GM23338 (cell line): Measurements from ENCODE around the gene RFFL. TPM values are rescaled to one million over a fixed set of nuclear protein-coding genes. Genes with fewer than 3 reads are reported as not detected.

Source experiments
- ATAC-seq: fragments of 200-7000 bp; cut with Tn5 transposase; 3 replicates; pipeline ENCODE4 v1.9.1; 2020
- DNase-seq: peaks from one replicate; pipeline ENCODE4 v3.0.0-alpha.2; 2015; ENCODE audit warnings: low spot score
- H2AFZ ChIP-seq: fragments of 200-600 bp; sonication (generic); 2 replicates; pipeline ENCODE4 v1.8.0; 2016; ENCODE audit warnings: antibody characterized with exemption, mild to moderate bottlenecking, moderate library complexity
- H3F3A ChIP-seq: fragments of 200-600 bp; sonication (generic); replicated peaks from 2 replicates; pipeline ENCODE4 v1.8.0; 2017; ENCODE audit warnings: antibody characterized with exemption, mixed run types, low read depth
- H3K27ac ChIP-seq: fragments of 200-600 bp; sonication (generic); 2 replicates; pipeline ENCODE4 v1.6.1; 2016; ENCODE audit warnings: low read depth
- H3K27me3 ChIP-seq: fragments of 200-600 bp; sonication (generic); 2 replicates; pipeline ENCODE4 v1.8.0; 2016; ENCODE audit warnings: mild to moderate bottlenecking, mixed run types, moderate library complexity; ENCODE audit not compliant: insufficient read depth
- H3K36me3 ChIP-seq: fragments of 200-600 bp; sonication (generic); 2 replicates; pipeline ENCODE4 v1.8.0; 2016; ENCODE audit warnings: mild to moderate bottlenecking; ENCODE audit not compliant: insufficient read depth
- H3K4me1 ChIP-seq: fragments of 200-600 bp; sonication (generic); 2 replicates; pipeline ENCODE4 v1.8.0; 2016; ENCODE audit warnings: mild to moderate bottlenecking, moderate library complexity; ENCODE audit not compliant: insufficient read depth
- H3K4me2 ChIP-seq: fragments of 200-600 bp; sonication (generic); 2 replicates; pipeline ENCODE4 v1.7.1; 2017; ENCODE audit warnings: mixed run types
- H3K4me3 ChIP-seq: fragments of 200-600 bp; sonication (generic); 2 replicates; pipeline ENCODE4 v1.6.1; 2016; ENCODE audit warnings: mixed run types
- H3K79me2 ChIP-seq: fragments of 200-600 bp; sonication (generic); replicated peaks from 2 replicates; pipeline ENCODE4 v1.8.0; 2017; ENCODE audit warnings: mild to moderate bottlenecking; ENCODE audit not compliant: insufficient read depth
- H3K9me2 ChIP-seq: fragments of 200-600 bp; sonication (generic); 2 replicates; pipeline ENCODE4 v1.8.0; 2017; ENCODE audit not compliant: insufficient read depth
- H4K20me1 ChIP-seq: fragments of 200-600 bp; sonication (generic); replicated peaks from 2 replicates; pipeline ENCODE4 v1.8.0; 2017; ENCODE audit warnings: mild to moderate bottlenecking; ENCODE audit not compliant: insufficient read depth
- H3K27ac Mint-ChIP-seq: 2 replicates; pipeline ENCODE4 v1.8.0; 2020; ENCODE audit warnings: inconsistent platforms, mild to moderate bottlenecking, moderate library complexity, mixed read lengths
- H3K27me3 Mint-ChIP-seq: 3 replicates; pipeline ENCODE4 v1.8.0; 2022; ENCODE audit warnings: low read depth, mild to moderate bottlenecking, moderate library complexity, mixed read lengths, inconsistent platforms; ENCODE audit not compliant: insufficient read depth, poor library complexity
- H3K36me3 Mint-ChIP-seq: 3 replicates; pipeline ENCODE4 v1.8.0; 2021; ENCODE audit warnings: low read depth, mild to moderate bottlenecking, inconsistent platforms, moderate library complexity, mixed read lengths
- H3K4me1 Mint-ChIP-seq: 3 replicates; pipeline ENCODE4 v1.8.0; 2020; ENCODE audit warnings: mild to moderate bottlenecking, inconsistent platforms, mixed read lengths
- H3K4me3 Mint-ChIP-seq: 3 replicates; pipeline ENCODE4 v1.8.0; 2021; ENCODE audit warnings: moderate library complexity, mild to moderate bottlenecking, inconsistent platforms, mixed read lengths
- H3K9me3 Mint-ChIP-seq: 3 replicates; pipeline ENCODE4 v1.8.0; 2020; ENCODE audit warnings: moderate library complexity, mild to moderate bottlenecking, inconsistent platforms, mixed read lengths
- CREB1 ChIP-seq: fragments of 250-450 bp; sonication (Bioruptor Pico); IDR thresholded peaks from 2 replicates; pipeline ENCODE4 v1.5.0; 2020; ENCODE audit warnings: low read depth, mild to moderate bottlenecking, moderate library complexity
- EZH2 ChIP-seq: fragments of 200-600 bp; sonication (generic); IDR thresholded peaks from one replicate; pipeline ENCODE4 v1.8.0; 2017; ENCODE audit warnings: antibody characterized with exemption, mild to moderate bottlenecking, low read depth; ENCODE audit not compliant: unreplicated experiment
- NANOG ChIP-seq: IDR thresholded peaks from 2 replicates; pipeline ENCODE4 v1.6.1; 2016; ENCODE audit warnings: antibody characterized with exemption, borderline replicate concordance
- POLR2AphosphoS5 ChIP-seq: IDR thresholded peaks from 2 replicates; pipeline ENCODE4 v1.6.1; 2016; ENCODE audit warnings: antibody characterized with exemption, low read depth
- ZNF331 ChIP-seq: fragments of 250-450 bp; sonication (Bioruptor Pico); IDR thresholded peaks from 2 replicates; pipeline ENCODE4 v1.5.0; 2020; ENCODE audit warnings: low read depth, mild to moderate bottlenecking, moderate library complexity
- polyA plus RNA-seq: library from polyadenylated mRNA; unstranded; fragments of >200 nt; fragmentation: Nextera tagmentation; extraction: Ambion mirVana; gene quantifications from 2 replicates; pipeline ENCODE4 v1.2.1, GENCODE V29; 2016
- total RNA-seq: library from RNA; depleted of rRNA; stranded (reverse); fragments of >200 nt; shearing (Covaris generic); gene quantifications from 2 replicates; pipeline ENCODE4 v1.2.3, GENCODE V29; 2014
- TF ChIP-seq, protein P1 (sequence below), 2 experiments: fragments of 200-600 bp in 1 of 2; sonication (generic) in 1 of 2; conservative IDR thresholded peaks; 2 replicates each; pipeline versions ENCODE4 v1.5.1 to v1.6.1; 2016 to 2017; ENCODE audit warnings: antibody characterized with exemption in 2 of 2, low read depth in 2 of 2, mild to moderate bottlenecking in 2 of 2, moderate library complexity in 1 of 2
- TF ChIP-seq, protein P2 (sequence below): fragments of 250-450 bp; sonication (Bioruptor Pico); IDR thresholded peaks from 2 replicates; pipeline ENCODE4 v1.5.0; 2020; ENCODE audit warnings: mild to moderate bottlenecking, moderate library complexity

RFFL gene
- total and polyA plus RNA-seq, 2 experiments from 2014 or later, result 4.1 to 22.2 TPM

DNA sequence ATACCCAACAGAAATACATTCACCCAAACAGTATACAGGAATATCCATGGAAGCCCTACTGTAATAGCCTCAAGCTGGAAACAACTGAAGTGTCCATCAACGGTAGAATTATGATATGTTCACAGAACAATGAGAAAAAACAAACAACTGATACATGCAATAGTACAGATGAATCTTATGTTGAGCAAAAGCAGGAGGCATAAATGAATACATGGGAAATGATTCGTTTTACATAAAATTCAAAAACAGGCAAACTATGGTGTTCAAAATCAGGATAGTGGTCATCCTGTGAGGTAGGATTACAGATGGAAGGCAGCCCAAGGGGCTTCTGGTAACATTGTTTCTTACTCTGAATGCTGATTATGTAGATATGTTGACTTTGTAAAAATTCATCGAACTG is 25.1 kb downstream of the RFFL start:
- no peak for ATAC-seq
- TF ChIP-seq ZNF331, result no peak
- TF ChIP-seq, protein P1, sequence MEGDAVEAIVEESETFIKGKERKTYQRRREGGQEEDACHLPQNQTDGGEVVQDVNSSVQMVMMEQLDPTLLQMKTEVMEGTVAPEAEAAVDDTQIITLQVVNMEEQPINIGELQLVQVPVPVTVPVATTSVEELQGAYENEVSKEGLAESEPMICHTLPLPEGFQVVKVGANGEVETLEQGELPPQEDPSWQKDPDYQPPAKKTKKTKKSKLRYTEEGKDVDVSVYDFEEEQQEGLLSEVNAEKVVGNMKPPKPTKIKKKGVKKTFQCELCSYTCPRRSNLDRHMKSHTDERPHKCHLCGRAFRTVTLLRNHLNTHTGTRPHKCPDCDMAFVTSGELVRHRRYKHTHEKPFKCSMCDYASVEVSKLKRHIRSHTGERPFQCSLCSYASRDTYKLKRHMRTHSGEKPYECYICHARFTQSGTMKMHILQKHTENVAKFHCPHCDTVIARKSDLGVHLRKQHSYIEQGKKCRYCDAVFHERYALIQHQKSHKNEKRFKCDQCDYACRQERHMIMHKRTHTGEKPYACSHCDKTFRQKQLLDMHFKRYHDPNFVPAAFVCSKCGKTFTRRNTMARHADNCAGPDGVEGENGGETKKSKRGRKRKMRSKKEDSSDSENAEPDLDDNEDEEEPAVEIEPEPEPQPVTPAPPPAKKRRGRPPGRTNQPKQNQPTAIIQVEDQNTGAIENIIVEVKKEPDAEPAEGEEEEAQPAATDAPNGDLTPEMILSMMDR (conservative IDR thresholded peaks at IDR 0.05; ENCODE audit: low read depth in 2 of 2), result no peak
- H3K36me3 ChIP-seq, result no peaks in the 10 kb centered on the region
- H4K20me1 ChIP-seq, result no peaks in the 10 kb centered on the region
- H3F3A ChIP-seq, result 0 out of 2 replicates have a peak, but pooled peaks cover 2% of the 10 kb centered on the region
- H3K27me3 Mint-ChIP-seq, result peaks cover 6% of the 10 kb centered on the region
- H3K4me3 ChIP-seq, result no peak overlapping the region
- no peaks in the 10 kb centered on the region for H3K4me1 Mint-ChIP-seq
- H2AFZ ChIP-seq, result no peak overlapping the region
- no peaks in the 10 kb centered on the region for H3K27me3 ChIP-seq
- no peaks in the 10 kb centered on the region for H3K4me1 ChIP-seq
- no peak overlapping the region for H3K4me2 ChIP-seq
- H3K4me3 Mint-ChIP-seq, result no peak overlapping the region
- no peak overlapping the region for H3K27ac Mint-ChIP-seq
- no peak overlapping the region for H3K27ac ChIP-seq
- H3K9me2 ChIP-seq, result no peaks in the 10 kb centered on the region
- no peaks in the 10 kb centered on the region for H3K9me3 Mint-ChIP-seq
- no peak for DNase-seq
- H3K79me2 ChIP-seq, result no peaks in the 10 kb centered on the region
- H3K36me3 Mint-ChIP-seq, result 0 out of 3 replicates have a peak, but pooled peaks cover 2% of the 10 kb centered on the region

DNA sequence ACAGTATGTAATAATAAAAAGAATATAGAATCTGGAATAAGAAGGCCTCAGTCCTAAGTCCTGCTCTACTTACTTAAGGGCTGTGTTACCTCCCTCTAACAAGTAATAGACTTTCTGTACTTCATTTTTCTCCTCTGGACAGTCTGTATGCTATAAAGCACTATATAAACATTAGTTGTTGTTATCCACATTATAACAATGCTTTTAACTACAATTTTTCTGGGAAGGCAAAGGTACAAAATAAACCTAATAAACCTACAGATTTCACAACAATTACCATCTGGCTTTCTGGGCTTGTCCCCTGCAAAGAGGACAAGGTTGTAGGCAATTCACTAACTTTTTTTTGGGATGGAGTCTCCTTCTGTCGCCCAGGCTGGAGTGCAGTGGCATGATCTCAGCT is 32.7 kb downstream of the RFFL start:
- H3K4me1 ChIP-seq, result no peaks in the 10 kb centered on the region
- Mint-ChIP-seq H3K36me3 (no peaks in the 10 kb centered on the region), H3K9me3 (no peaks in the 10 kb centered on the region), H3K4me3 (no peak overlapping the region), H3K27me3 (peaks cover 3% of the 10 kb centered on the region), H3K27ac (no peak overlapping the region), H3K4me1 (peaks cover 5% of the 10 kb centered on the region; the same call in 1 of the 3 replicates)
- H3K27ac ChIP-seq, result no peak overlapping the region
- H3K9me2 ChIP-seq, result no peaks in the 10 kb centered on the region
- no peaks in the 10 kb centered on the region; the same call in 1 of the 2 replicates for H4K20me1 ChIP-seq
- DNase-seq, result no peak
- no peak overlapping the region for H3K4me2 ChIP-seq
- 0 out of 2 replicates have a peak, but pooled peaks cover 5% of the 10 kb centered on the region for H3F3A ChIP-seq
- H3K4me3 ChIP-seq, result no peak overlapping the region
- no peaks in the 10 kb centered on the region for H3K27me3 ChIP-seq
- no peak overlapping the region for H2AFZ ChIP-seq
- H3K79me2 ChIP-seq, result no peaks in the 10 kb centered on the region
- no peaks in the 10 kb centered on the region for H3K36me3 ChIP-seq
- no peak for ATAC-seq
- TF ChIP-seq CREB1 (no peak), NANOG (no peak), POLR2AphosphoS5 (no peak), EZH2 (no peak)
- TF ChIP-seq, protein P2, sequence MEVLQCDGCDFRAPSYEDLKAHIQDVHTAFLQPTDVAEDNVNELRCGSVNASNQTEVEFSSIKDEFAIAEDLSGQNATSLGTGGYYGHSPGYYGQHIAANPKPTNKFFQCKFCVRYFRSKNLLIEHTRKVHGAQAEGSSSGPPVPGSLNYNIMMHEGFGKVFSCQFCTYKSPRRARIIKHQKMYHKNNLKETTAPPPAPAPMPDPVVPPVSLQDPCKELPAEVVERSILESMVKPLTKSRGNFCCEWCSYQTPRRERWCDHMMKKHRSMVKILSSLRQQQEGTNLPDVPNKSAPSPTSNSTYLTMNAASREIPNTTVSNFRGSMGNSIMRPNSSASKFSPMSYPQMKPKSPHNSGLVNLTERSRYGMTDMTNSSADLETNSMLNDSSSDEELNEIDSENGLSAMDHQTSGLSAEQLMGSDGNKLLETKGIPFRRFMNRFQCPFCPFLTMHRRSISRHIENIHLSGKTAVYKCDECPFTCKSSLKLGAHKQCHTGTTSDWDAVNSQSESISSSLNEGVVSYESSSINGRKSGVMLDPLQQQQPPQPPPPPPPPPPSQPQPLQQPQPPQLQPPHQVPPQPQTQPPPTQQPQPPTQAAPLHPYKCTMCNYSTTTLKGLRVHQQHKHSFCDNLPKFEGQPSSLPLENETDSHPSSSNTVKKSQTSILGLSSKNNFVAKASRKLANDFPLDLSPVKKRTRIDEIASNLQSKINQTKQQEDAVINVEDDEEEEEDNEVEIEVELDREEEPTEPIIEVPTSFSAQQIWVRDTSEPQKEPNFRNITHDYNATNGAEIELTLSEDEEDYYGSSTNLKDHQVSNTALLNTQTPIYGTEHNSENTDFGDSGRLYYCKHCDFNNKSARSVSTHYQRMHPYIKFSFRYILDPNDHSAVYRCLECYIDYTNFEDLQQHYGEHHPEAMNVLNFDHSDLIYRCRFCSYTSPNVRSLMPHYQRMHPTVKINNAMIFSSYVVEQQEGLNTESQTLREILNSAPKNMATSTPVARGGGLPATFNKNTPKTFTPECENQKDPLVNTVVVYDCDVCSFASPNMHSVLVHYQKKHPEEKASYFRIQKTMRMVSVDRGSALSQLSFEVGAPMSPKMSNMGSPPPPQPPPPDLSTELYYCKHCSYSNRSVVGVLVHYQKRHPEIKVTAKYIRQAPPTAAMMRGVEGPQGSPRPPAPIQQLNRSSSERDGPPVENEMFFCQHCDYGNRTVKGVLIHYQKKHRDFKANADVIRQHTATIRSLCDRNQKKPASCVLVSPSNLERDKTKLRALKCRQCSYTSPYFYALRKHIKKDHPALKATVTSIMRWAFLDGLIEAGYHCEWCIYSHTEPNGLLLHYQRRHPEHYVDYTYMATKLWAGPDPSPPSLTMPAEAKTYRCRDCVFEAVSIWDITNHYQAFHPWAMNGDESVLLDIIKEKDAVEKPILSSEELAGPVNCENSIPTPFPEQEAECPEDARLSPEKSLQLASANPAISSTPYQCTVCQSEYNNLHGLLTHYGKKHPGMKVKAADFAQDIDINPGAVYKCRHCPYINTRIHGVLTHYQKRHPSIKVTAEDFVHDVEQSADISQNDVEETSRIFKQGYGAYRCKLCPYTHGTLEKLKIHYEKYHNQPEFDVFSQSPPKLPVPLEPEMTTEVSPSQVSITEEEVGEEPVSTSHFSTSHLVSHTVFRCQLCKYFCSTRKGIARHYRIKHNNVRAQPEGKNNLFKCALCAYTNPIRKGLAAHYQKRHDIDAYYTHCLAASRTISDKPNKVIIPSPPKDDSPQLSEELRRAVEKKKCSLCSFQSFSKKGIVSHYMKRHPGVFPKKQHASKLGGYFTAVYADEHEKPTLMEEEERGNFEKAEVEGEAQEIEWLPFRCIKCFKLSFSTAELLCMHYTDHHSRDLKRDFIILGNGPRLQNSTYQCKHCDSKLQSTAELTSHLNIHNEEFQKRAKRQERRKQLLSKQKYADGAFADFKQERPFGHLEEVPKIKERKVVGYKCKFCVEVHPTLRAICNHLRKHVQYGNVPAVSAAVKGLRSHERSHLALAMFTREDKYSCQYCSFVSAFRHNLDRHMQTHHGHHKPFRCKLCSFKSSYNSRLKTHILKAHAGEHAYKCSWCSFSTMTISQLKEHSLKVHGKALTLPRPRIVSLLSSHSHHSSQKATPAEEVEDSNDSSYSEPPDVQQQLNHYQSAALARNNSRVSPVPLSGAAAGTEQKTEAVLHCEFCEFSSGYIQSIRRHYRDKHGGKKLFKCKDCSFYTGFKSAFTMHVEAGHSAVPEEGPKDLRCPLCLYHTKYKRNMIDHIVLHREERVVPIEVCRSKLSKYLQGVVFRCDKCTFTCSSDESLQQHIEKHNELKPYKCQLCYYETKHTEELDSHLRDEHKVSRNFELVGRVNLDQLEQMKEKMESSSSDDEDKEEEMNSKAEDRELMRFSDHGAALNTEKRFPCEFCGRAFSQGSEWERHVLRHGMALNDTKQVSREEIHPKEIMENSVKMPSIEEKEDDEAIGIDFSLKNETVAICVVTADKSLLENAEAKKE (CRISPR knock-in tag), result no peak
